WTC11 (cell line): ENCODE measurements around the gene MTM1.

Source experiments
- ATF1 ChIP-seq: sonication (generic); formaldehyde crosslinking; IDR thresholded peaks from 2 replicates; pipeline ENCODE4 v1.8.1; 2023; ENCODE audit warnings: mild to moderate bottlenecking, moderate library complexity, missing genetic modification reagents
- ATF2 ChIP-seq: sonication (generic); formaldehyde crosslinking; IDR thresholded peaks from 2 replicates; pipeline ENCODE4 v1.8.1; 2022; ENCODE audit warnings: low read depth, missing genetic modification reagents, borderline replicate concordance
- CTCF ChIP-seq: fragments of 200-600 bp; IDR thresholded peaks from 2 replicates; pipeline ENCODE4 v1.8.0; 2022; ENCODE audit warnings: antibody characterized with exemption
- ETV6 ChIP-seq: sonication (generic); formaldehyde crosslinking; IDR thresholded peaks from 2 replicates; pipeline ENCODE4 v1.8.1; 2022; ENCODE audit warnings: mild to moderate bottlenecking, missing genetic modification reagents
- HMGXB4 ChIP-seq: sonication (generic); formaldehyde crosslinking; IDR thresholded peaks from 2 replicates; pipeline ENCODE4 v1.8.1; 2023; ENCODE audit warnings: mild to moderate bottlenecking, moderate library complexity, missing genetic modification reagents
- NFYB ChIP-seq: sonication (generic); formaldehyde crosslinking; conservative IDR thresholded peaks from 2 replicates; pipeline ENCODE4 v1.8.0; 2022; ENCODE audit warnings: low read depth, missing genetic modification reagents
- RELA ChIP-seq: sonication (generic); formaldehyde crosslinking; IDR thresholded peaks from 2 replicates; pipeline ENCODE4 v1.8.1; 2022; ENCODE audit warnings: missing genetic modification reagents, mild to moderate bottlenecking, borderline replicate concordance
- SP1 ChIP-seq: sonication (generic); formaldehyde crosslinking; conservative IDR thresholded peaks from 2 replicates; pipeline ENCODE4 v1.8.1; 2022; ENCODE audit warnings: missing genetic modification reagents
- ZNF121 ChIP-seq: sonication (generic); formaldehyde crosslinking; IDR thresholded peaks from 2 replicates; pipeline ENCODE4 v1.8.0; 2023; ENCODE audit warnings: missing genetic modification reagents
- ZNF138 ChIP-seq: sonication (generic); formaldehyde crosslinking; conservative IDR thresholded peaks from 2 replicates; pipeline ENCODE4 v1.8.1; 2022; ENCODE audit warnings: mild to moderate bottlenecking, moderate library complexity, missing genetic modification reagents
- TF ChIP-seq, protein P1 (sequence below): sonication (generic); formaldehyde crosslinking; IDR thresholded peaks from 2 replicates; pipeline ENCODE4 v1.8.1; 2022; ENCODE audit warnings: mild to moderate bottlenecking, missing genetic modification reagents, moderate library complexity, borderline replicate concordance
- TF ChIP-seq, protein P2 (sequence below): sonication (generic); formaldehyde crosslinking; conservative IDR thresholded peaks from 2 replicates; pipeline ENCODE4 v1.8.1; 2022; ENCODE audit warnings: mild to moderate bottlenecking, missing genetic modification reagents
- TF ChIP-seq, protein P3 (sequence below): sonication (generic); formaldehyde crosslinking; IDR thresholded peaks from 2 replicates; pipeline ENCODE4 v1.8.0; 2022; ENCODE audit warnings: mild to moderate bottlenecking, missing genetic modification reagents

DNA sequence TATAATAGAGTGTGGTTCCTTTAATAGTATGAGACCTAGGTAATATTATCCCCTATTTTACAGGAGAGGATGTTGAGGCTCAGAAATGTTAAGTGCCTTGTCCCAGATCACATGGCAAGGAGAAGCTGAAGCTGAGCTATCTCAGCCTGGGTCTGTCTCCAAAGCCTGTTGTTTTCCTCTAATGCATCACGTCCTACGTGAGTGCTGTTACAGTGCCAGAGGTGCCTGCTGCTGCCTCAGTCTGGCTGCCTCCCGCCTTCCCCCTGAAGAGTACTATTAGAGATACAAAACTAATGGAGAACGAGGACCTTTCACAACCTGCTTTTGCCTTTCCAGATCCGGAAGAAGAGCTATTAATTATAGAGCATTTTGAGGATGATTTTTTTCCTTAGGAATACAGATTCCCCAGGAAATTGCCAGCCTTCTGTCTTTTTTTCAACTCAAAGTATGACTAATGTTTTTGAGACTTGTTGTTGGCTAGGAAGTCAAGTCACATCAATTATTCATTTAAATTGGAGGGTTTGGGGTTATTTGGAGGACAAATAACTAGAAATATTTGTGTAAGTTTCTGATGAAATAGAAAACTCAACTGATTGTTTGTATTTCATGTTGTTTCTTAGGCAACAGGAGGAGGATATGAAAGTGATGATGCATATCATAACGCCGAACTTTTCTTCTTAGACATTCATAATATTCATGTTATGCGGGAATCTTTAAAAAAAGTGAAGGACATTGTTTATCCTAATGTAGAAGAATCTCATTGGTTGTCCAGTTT, 80.9 kb downstream of the MTM1 start:
- TF ChIP-seq RELA (no peak), CTCF (no peak), ZNF121 (CRISPR knock-in tag) (no peak), NFYB (CRISPR knock-in tag) (no peak), HMGXB4 (no peak), SP1 (no peak), ETV6 (CRISPR knock-in tag) (no peak), ATF1 (CRISPR knock-in tag) (no peak), ATF2 (no peak), ZNF138 (no peak)
- TF ChIP-seq, protein P1, sequence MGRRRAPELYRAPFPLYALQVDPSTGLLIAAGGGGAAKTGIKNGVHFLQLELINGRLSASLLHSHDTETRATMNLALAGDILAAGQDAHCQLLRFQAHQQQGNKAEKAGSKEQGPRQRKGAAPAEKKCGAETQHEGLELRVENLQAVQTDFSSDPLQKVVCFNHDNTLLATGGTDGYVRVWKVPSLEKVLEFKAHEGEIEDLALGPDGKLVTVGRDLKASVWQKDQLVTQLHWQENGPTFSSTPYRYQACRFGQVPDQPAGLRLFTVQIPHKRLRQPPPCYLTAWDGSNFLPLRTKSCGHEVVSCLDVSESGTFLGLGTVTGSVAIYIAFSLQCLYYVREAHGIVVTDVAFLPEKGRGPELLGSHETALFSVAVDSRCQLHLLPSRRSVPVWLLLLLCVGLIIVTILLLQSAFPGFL (CRISPR knock-in tag) = no peak
- TF ChIP-seq, protein P2, sequence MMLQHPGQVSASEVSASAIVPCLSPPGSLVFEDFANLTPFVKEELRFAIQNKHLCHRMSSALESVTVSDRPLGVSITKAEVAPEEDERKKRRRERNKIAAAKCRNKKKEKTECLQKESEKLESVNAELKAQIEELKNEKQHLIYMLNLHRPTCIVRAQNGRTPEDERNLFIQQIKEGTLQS (CRISPR knock-in tag) = no peak
- TF ChIP-seq, protein P3, sequence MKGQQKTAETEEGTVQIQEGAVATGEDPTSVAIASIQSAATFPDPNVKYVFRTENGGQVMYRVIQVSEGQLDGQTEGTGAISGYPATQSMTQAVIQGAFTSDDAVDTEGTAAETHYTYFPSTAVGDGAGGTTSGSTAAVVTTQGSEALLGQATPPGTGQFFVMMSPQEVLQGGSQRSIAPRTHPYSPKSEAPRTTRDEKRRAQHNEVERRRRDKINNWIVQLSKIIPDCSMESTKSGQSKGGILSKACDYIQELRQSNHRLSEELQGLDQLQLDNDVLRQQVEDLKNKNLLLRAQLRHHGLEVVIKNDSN (CRISPR knock-in tag) = no peak
